Neural cell (in vitro differentiated cells): ENCODE measurements around the gene CACNG8. TPM values are rescaled to one million over a fixed set of nuclear protein-coding genes. Genes with fewer than 3 reads are reported as not detected.

Experiments used
- H2AFZ ChIP-seq: fragments of 200-600, 300-800 bp; sonication (generic), shearing (Covaris generic); 2 replicates; pipeline ENCODE4 v1.6.0; 2014; ENCODE audit warnings: low read depth, mild to moderate bottlenecking, antibody characterized with exemption, low read length, moderate library complexity
- H3F3A ChIP-seq: fragments of 200-600 bp; shearing (Covaris generic); 2 replicates; pipeline ENCODE4 v1.6.1; 2016; ENCODE audit warnings: mild to moderate bottlenecking, moderate library complexity, mixed read lengths, antibody characterized with exemption, low read length; ENCODE audit not compliant: insufficient read depth, poor library complexity, severe bottlenecking
- H3K27ac ChIP-seq: fragments of 200-600, 300-800 bp; sonication (generic), shearing (Covaris generic); 2 replicates; pipeline ENCODE4 v1.5.1; 2014; ENCODE audit warnings: mild to moderate bottlenecking, low read length, moderate library complexity
- H3K27me3 ChIP-seq: fragments of 300-800, 200-600 bp; sonication (generic), shearing (Covaris generic); 2 replicates; pipeline ENCODE4 v1.6.0; 2014; ENCODE audit warnings: mild to moderate bottlenecking, low read depth, low read length, moderate library complexity; ENCODE audit not compliant: insufficient read depth
- H3K36me3 ChIP-seq: fragments of 300-800, 200-600 bp; sonication (generic), shearing (Covaris generic); 2 replicates; pipeline ENCODE4 v1.5.1; 2014; ENCODE audit warnings: mild to moderate bottlenecking, antibody characterized with exemption, low read length, moderate library complexity; ENCODE audit not compliant: insufficient read depth
- H3K4me2 ChIP-seq: fragments of 300-800, 200-600 bp; sonication (generic), shearing (Covaris generic); 2 replicates; pipeline ENCODE4 v1.6.0; 2014; ENCODE audit warnings: mild to moderate bottlenecking, low read length
- H3K4me3 ChIP-seq: fragments of 300-800, 200-600 bp; sonication (generic), shearing (Covaris generic); 2 replicates; pipeline ENCODE4 v1.5.1; 2014; ENCODE audit warnings: mild to moderate bottlenecking, low read length, moderate library complexity
- H3K79me2 ChIP-seq: fragments of 200-600 bp; shearing (Covaris generic); replicated peaks from 2 replicates; pipeline ENCODE4 v1.6.0; 2014; ENCODE audit warnings: mild to moderate bottlenecking, low read length, moderate library complexity; ENCODE audit not compliant: insufficient read depth
- H3K9ac ChIP-seq: fragments of 300-800, 200-600 bp; sonication (generic), shearing (Covaris generic); 2 replicates; pipeline ENCODE4 v1.6.1; 2016; ENCODE audit warnings: mild to moderate bottlenecking, low read length, mixed read lengths
- H3K9me2 ChIP-seq: fragments of 200-600 bp; shearing (Covaris generic); 2 replicates; pipeline ENCODE4 v1.6.1; 2016; ENCODE audit warnings: mild to moderate bottlenecking, low read length, mixed read lengths; ENCODE audit not compliant: insufficient read depth
- H3K9me3 ChIP-seq: fragments of 200-600, 300-800 bp; sonication (generic), shearing (Covaris generic); 2 replicates; pipeline ENCODE4 v1.6.1; 2016; ENCODE audit warnings: mild to moderate bottlenecking, mixed run types, low read length, moderate library complexity, mixed read lengths
- H4K20me1 ChIP-seq: fragments of 200-600 bp; shearing (Covaris generic); 2 replicates; pipeline ENCODE4 v1.6.1; 2016; ENCODE audit warnings: mild to moderate bottlenecking, mixed run types; ENCODE audit not compliant: insufficient read depth
- CTCF ChIP-seq: fragments of 450-650 bp; IDR thresholded peaks from 2 replicates; pipeline ENCODE4 v1.5.1; 2014; ENCODE audit warnings: antibody characterized with exemption, mild to moderate bottlenecking, moderate library complexity; ENCODE audit not compliant: poor library complexity, severe bottlenecking
- EP300 ChIP-seq: fragments of 450-650 bp; conservative IDR thresholded peaks from 2 replicates; pipeline ENCODE4 v1.6.1; 2014; ENCODE audit warnings: antibody characterized with exemption, mild to moderate bottlenecking, moderate library complexity; ENCODE audit not compliant: poor library complexity, severe bottlenecking
- EZH2 ChIP-seq: fragments of 200-600, 300-800 bp; shearing (Covaris generic), sonication (generic); IDR thresholded peaks from 2 replicates; pipeline ENCODE4 v1.6.1; 2014; ENCODE audit warnings: antibody characterized with exemption, low read length, borderline replicate concordance, mild to moderate bottlenecking; ENCODE audit not compliant: insufficient read depth, poor library complexity, severe bottlenecking
- MXI1 ChIP-seq: fragments of 450-650 bp; conservative IDR thresholded peaks from 2 replicates; pipeline ENCODE4 v1.6.1; 2014; ENCODE audit warnings: antibody characterized with exemption, mild to moderate bottlenecking; ENCODE audit not compliant: poor library complexity, severe bottlenecking
- POLR2AphosphoS5 ChIP-seq: IDR thresholded peaks from 2 replicates; pipeline ENCODE4 v1.6.1; 2012
- RAD21 ChIP-seq: fragments of 450-650 bp; conservative IDR thresholded peaks from 2 replicates; pipeline ENCODE4 v1.6.1; 2014; ENCODE audit warnings: antibody characterized with exemption, mild to moderate bottlenecking, moderate library complexity
- REST ChIP-seq: IDR thresholded peaks from 2 replicates; pipeline ENCODE4 v1.6.1; 2012; ENCODE audit warnings: borderline replicate concordance
- SMC3 ChIP-seq: fragments of 450-650 bp; conservative IDR thresholded peaks from 2 replicates; pipeline ENCODE4 v1.6.1; 2014; ENCODE audit warnings: antibody characterized with exemption, mild to moderate bottlenecking, moderate library complexity; ENCODE audit not compliant: poor library complexity
- TAF1 ChIP-seq: IDR thresholded peaks from 2 replicates; pipeline ENCODE4 v1.6.1; 2012; ENCODE audit warnings: low read depth
- polyA plus RNA-seq: library from polyadenylated mRNA; depleted of rRNA; stranded (reverse); fragments of >200 nt; gene quantifications from 2 replicates; pipeline ENCODE4 v1.2.3, GENCODE V29; 2014

CACNG8 gene
- polyA plus RNA-seq, 1 donor from 2014 or later: 3.3 TPM

- TF ChIP-seq MXI1 (no peak), EP300 (no peak), POLR2AphosphoS5 (no peak), CTCF (no peak), EZH2 (no peak), REST (no peak), TAF1 (no peak), SMC3 (no peak), RAD21 (no peak)
- no peaks in the 10 kb centered on the region for H3K36me3 ChIP-seq
- H3K27me3 ChIP-seq: no peaks in the 10 kb centered on the region
- no peaks in the 10 kb centered on the region for H4K20me1 ChIP-seq
- H3F3A ChIP-seq: no peaks in the 10 kb centered on the region
- no peak overlapping the region for H2AFZ ChIP-seq
- no peak overlapping the region for H3K4me3 ChIP-seq
- no peak overlapping the region for H3K27ac ChIP-seq
- H3K9ac ChIP-seq: no peak overlapping the region
- no peak overlapping the region for H3K4me2 ChIP-seq
- no peaks in the 10 kb centered on the region for H3K9me3 ChIP-seq
- H3K79me2 ChIP-seq: no peaks in the 10 kb centered on the region
- H3K9me2 ChIP-seq: no peaks in the 10 kb centered on the region
Measured at GRCh38 chr19:54026656-54027055, 63.9 kb downstream of the CACNG8 start.

- Histone ChIP-seq H3K27me3 (no peaks in the 10 kb centered on the region), H2AFZ (no peak overlapping the region), H3K36me3 (no peaks in the 10 kb centered on the region), H3K79me2 (no peaks in the 10 kb centered on the region), H4K20me1 (no peaks in the 10 kb centered on the region), H3K4me2 (no peak overlapping the region), H3K9me3 (no peaks in the 10 kb centered on the region), H3F3A (no peaks in the 10 kb centered on the region), H3K4me3 (no peak overlapping the region), H3K9ac (no peak overlapping the region), H3K27ac (no peak overlapping the region), H3K9me2 (no peaks in the 10 kb centered on the region)
- TF ChIP-seq MXI1: no peak
- TF ChIP-seq RAD21: no peak
- TF ChIP-seq EP300: no peak
Measured at GRCh38 chr19:54029301-54029700, 66.6 kb downstream of the CACNG8 start.
